HEK293T (cell line): ENCODE data around the gene SLC9A2.
A peak's percentile ranks its signal among the peaks of the same experiment; 100 is the strongest.

Experiments used
- CTCF ChIA-PET: fragments of 350-600 bp; formaldehyde crosslinking; extraction: SDS; loops from one replicate; lab custom pipeline; 2021; ENCODE audit warnings: antibody characterized with exemption, inconsistent platforms; lab: Yijun Ruan, JAX
- POLR2A ChIA-PET: fragments of 350-600 bp; formaldehyde crosslinking; extraction: SDS; loops from one replicate; lab custom pipeline; 2020; ENCODE audit warnings: antibody characterized with exemption, inconsistent platforms; lab: Yijun Ruan, JAX
- DNase-seq: peaks from one replicate; pipeline ENCODE4 v3.0.0; 2012; ENCODE audit warnings: mixed read lengths; ENCODE audit errors: extremely low spot score
- ARNT ChIP-seq: fragments of 450-650 bp; IDR thresholded peaks from 2 replicates; pipeline ENCODE4 v1.6.1; 2017; ENCODE audit warnings: mild to moderate bottlenecking
- BHLHE40 ChIP-seq: fragments of 450-650 bp; IDR thresholded peaks from 2 replicates; pipeline ENCODE4 v1.6.1; 2016; ENCODE audit warnings: mild to moderate bottlenecking, moderate library complexity, borderline replicate concordance
- CTBP1 ChIP-seq: fragments of 450-650 bp; IDR thresholded peaks from 2 replicates; pipeline ENCODE4 v1.6.1; 2016; ENCODE audit warnings: borderline replicate concordance
- ELF4 ChIP-seq: fragments of 450-650 bp; IDR thresholded peaks from 2 replicates; pipeline ENCODE4 v1.6.1; 2017; ENCODE audit warnings: antibody characterized with exemption
- FOXA1 ChIP-seq: fragments of 450-650 bp; IDR thresholded peaks from 2 replicates; pipeline ENCODE4 v1.6.1; 2016; ENCODE audit warnings: mild to moderate bottlenecking
- FOXK2 ChIP-seq: fragments of 450-650 bp; IDR thresholded peaks from 2 replicates; pipeline ENCODE4 v1.6.1; 2016; ENCODE audit warnings: mild to moderate bottlenecking
- FOXM1 ChIP-seq: fragments of 450-650 bp; IDR thresholded peaks from 2 replicates; pipeline ENCODE4 v1.6.1; 2017; ENCODE audit warnings: mild to moderate bottlenecking, borderline replicate concordance
- HDGF ChIP-seq: fragments of 450-650 bp; IDR thresholded peaks from 2 replicates; pipeline ENCODE4 v1.6.1; 2017; ENCODE audit warnings: antibody characterized with exemption, borderline replicate concordance
- L3MBTL2 ChIP-seq: fragments of 450-650 bp; conservative IDR thresholded peaks from 2 replicates; pipeline ENCODE4 v1.6.1; 2016; ENCODE audit warnings: mild to moderate bottlenecking
- LEF1 ChIP-seq: fragments of 450-650 bp; IDR thresholded peaks from 2 replicates; pipeline ENCODE4 v1.6.1; 2017; ENCODE audit warnings: mild to moderate bottlenecking, borderline replicate concordance
- NFRKB ChIP-seq: fragments of 450-650 bp; IDR thresholded peaks from 2 replicates; pipeline ENCODE4 v1.6.1; 2016; ENCODE audit warnings: mild to moderate bottlenecking, moderate library complexity
- PKNOX1 ChIP-seq: fragments of 450-650 bp; IDR thresholded peaks from 2 replicates; pipeline ENCODE4 v1.6.1; 2016
- SP1 ChIP-seq: fragments of 450-650 bp; IDR thresholded peaks from 2 replicates; pipeline ENCODE4 v1.6.1; 2017
- SUZ12 ChIP-seq: fragments of 450-650 bp; IDR thresholded peaks from 2 replicates; pipeline ENCODE4 v1.6.1; 2016; ENCODE audit warnings: mild to moderate bottlenecking
- TARDBP ChIP-seq: fragments of 450-650 bp; IDR thresholded peaks from 2 replicates; pipeline ENCODE4 v1.6.1; 2016
- ZNF384 ChIP-seq: fragments of 450-650 bp; IDR thresholded peaks from 2 replicates; pipeline ENCODE4 v1.6.1; 2016

Gene SLC9A2

GRCh38 chr2:102743259-102743658 is 123.9 kb downstream of the SLC9A2 start:
- no peak for TF ChIP-seq L3MBTL2
- TF ChIP-seq ELF4: no peak
- no peak for TF ChIP-seq FOXA1
- no peak for TF ChIP-seq FOXK2
- TF ChIP-seq ARNT: no peak
- TF ChIP-seq NFRKB: no peak
- no peak for TF ChIP-seq CTBP1
- no peak for TF ChIP-seq BHLHE40
- no peak for TF ChIP-seq TARDBP
- TF ChIP-seq SP1: no peak
- no peak for TF ChIP-seq FOXM1
- no peak for TF ChIP-seq HDGF
- TF ChIP-seq PKNOX1: no peak
- no peak for TF ChIP-seq LEF1
- TF ChIP-seq SUZ12: no peak
- no peak for DNase-seq
- ChIA-PET POLR2A (no interaction called here), CTCF (no interaction called here)

- ChIA-PET CTCF (no interaction called here), POLR2A (no interaction called here)
Observed at GRCh38 chr2:102748107-102748506, 128.8 kb downstream of the SLC9A2 start.

GRCh38 chr2:102749938-102750337 is 130.6 kb downstream of the SLC9A2 start:
- TF ChIP-seq ELF4: no peak
- TF ChIP-seq ARNT: no peak
- no peak for TF ChIP-seq FOXA1
- TF ChIP-seq SP1: no peak
- TF ChIP-seq ZNF384: no peak
- no peak for TF ChIP-seq HDGF
- no peak for DNase-seq
- POLR2A ChIA-PET: no interaction called here
- CTCF ChIA-PET: no interaction called here

More at GRCh38 chr2:102748107-102748506, 128.8 kb downstream of the SLC9A2 start:
- no peak for TF ChIP-seq FOXK2
- TF ChIP-seq ARNT: no peak
- no peak for TF ChIP-seq SUZ12
- no peak for TF ChIP-seq ZNF384
- TF ChIP-seq ELF4: no peak
- no peak for TF ChIP-seq CTBP1
- no peak for TF ChIP-seq BHLHE40
- no peak for TF ChIP-seq L3MBTL2
- no peak for TF ChIP-seq LEF1
- no peak for TF ChIP-seq TARDBP
- TF ChIP-seq HDGF: no peak
- TF ChIP-seq PKNOX1: no peak
- no peak for TF ChIP-seq FOXM1
- no peak for TF ChIP-seq SP1
- no peak for DNase-seq

- no peak for TF ChIP-seq TARDBP
- no peak for TF ChIP-seq SP1
- no peak for TF ChIP-seq SUZ12
- TF ChIP-seq PKNOX1: no peak
- no peak for TF ChIP-seq LEF1
- TF ChIP-seq CTBP1: no peak
- no peak for TF ChIP-seq ZNF384
- no peak for TF ChIP-seq ELF4
- TF ChIP-seq HDGF: no peak
- TF ChIP-seq FOXM1: no peak
- no peak for TF ChIP-seq ARNT
- TF ChIP-seq BHLHE40: no peak
- TF ChIP-seq FOXK2: no peak
- TF ChIP-seq FOXA1: no peak
- no peak for TF ChIP-seq NFRKB
- TF ChIP-seq L3MBTL2: no peak
- peak; percentile 32 for DNase-seq
- ChIA-PET CTCF (interaction anchor here (0.6 to 4.0 kb wide), 15 partner anchors 9 to 63 kb away, joined by 3 to 27 read pairs (median 5); partner anchors contain the start of gene TMEM182), POLR2A (interaction anchor here (2.3 kb wide), 1 partner anchor 17 kb away, joined by 9 read pairs; a partner anchor contains a TSS)
Observed at GRCh38 chr2:102753563-102754159, 134.3 kb downstream of the SLC9A2 start.

GRCh38 chr2:102754456-102755145 is 135.2 kb downstream of the SLC9A2 start:
- DNase-seq: no peak
- TF ChIP-seq ZNF384 (no peak), TARDBP (no peak), FOXA1 (no peak), ARNT (no peak), SUZ12 (no peak), SP1 (no peak), PKNOX1 (no peak), LEF1 (no peak), FOXM1 (no peak), CTBP1 (no peak), BHLHE40 (no peak), FOXK2 (no peak), HDGF (no peak), L3MBTL2 (no peak)
- POLR2A ChIA-PET: no interaction called here
- CTCF ChIA-PET: interaction anchor here (0.8 to 4.0 kb wide), 2 partner anchors 29 to 52 kb away, joined by 3 to 27 read pairs; no protein-coding TSS in a partner anchor
